Thymus (tissue), 11 donors: ENCODE results near the gene AKAP13. TPM values are rescaled to one million over a fixed set of nuclear protein-coding genes. Genes with fewer than 3 reads are reported as not detected.

Experiments
- DNase-seq, 9 donors: peaks; one replicate each; pipeline ENCODE4 v3.0.0-alpha.2; 2013; ENCODE audit warnings: low spot score in 9 of 9, low read depth in 6 of 9, missing footprints in 1 of 9
- H3K27ac ChIP-seq, 2 donors: one replicate each; pipeline ENCODE4 v1.5.1; 2013; ENCODE audit warnings: control low read depth in 1 of 2, low read depth in 1 of 2, low read length in 1 of 2, mild to moderate bottlenecking in 1 of 2, moderate library complexity in 1 of 2
- H3K27me3 ChIP-seq, 2 donors: one replicate each; pipeline ENCODE4 v1.5.1; 2013; ENCODE audit warnings: low read length in 1 of 2; ENCODE audit not compliant: control insufficient read depth in 2 of 2, insufficient read depth in 1 of 2
- H3K36me3 ChIP-seq, 2 donors: one replicate each; pipeline ENCODE4 v1.5.1; 2013; ENCODE audit warnings: low read length in 1 of 2, mild to moderate bottlenecking in 1 of 2, moderate library complexity in 1 of 2; ENCODE audit not compliant: control insufficient read depth in 2 of 2, insufficient read depth in 2 of 2
- H3K4me1 ChIP-seq, 2 donors: one replicate each; pipeline ENCODE4 v1.5.1; 2013; ENCODE audit warnings: low read length in 2 of 2; ENCODE audit not compliant: control insufficient read depth in 2 of 2, insufficient read depth in 2 of 2
- H3K4me3 ChIP-seq, 2 donors: one replicate each; pipeline ENCODE4 v1.5.1; 2013; ENCODE audit warnings: low read length in 2 of 2, control low read depth in 1 of 2, mild to moderate bottlenecking in 1 of 2
- H3K9me3 ChIP-seq, 2 donors: one replicate each; pipeline ENCODE4 v1.5.1; 2013; ENCODE audit warnings: low read length in 1 of 2, mild to moderate bottlenecking in 1 of 2; ENCODE audit not compliant: control insufficient read depth in 2 of 2, insufficient read depth in 1 of 2
- WGBS: extraction: QIAGEN DNeasy Blood & Tissue Kit; methylation state at CpG from one replicate; pipeline ENCODE4 v1.1.7; 2013; 5-methylcytosine and 5-hydroxymethylcytosine counted together
- polyA plus RNA-seq: library from polyadenylated mRNA; stranded (reverse); fragments of 200-250 nt; gene quantifications from one replicate; pipeline ENCODE4 v1.2.3, GENCODE V29; 2013
- total RNA-seq: library from RNA; stranded (reverse); fragments of 120-200 nt; gene quantifications from one replicate; pipeline ENCODE4 v1.2.4, GENCODE V29; 2013
- donor health status: healthy.

Gene AKAP13
- total and polyA plus RNA-seq, 2 donors, result 49.8 to 63.8 TPM

- no peaks in the 10 kb centered on the region for H3K36me3 ChIP-seq
- no peaks in the 10 kb centered on the region for H3K9me3 ChIP-seq
- H3K27ac ChIP-seq, result no peak overlapping the region
- H3K4me1 ChIP-seq, result no peaks in the 10 kb centered on the region
- no peak overlapping the region for H3K4me3 ChIP-seq
- DNase-seq, result no peak
- WGBS, result 98% methylated on average over 2 of the region's 2 CpGs
- H3K27me3 ChIP-seq, result no peaks in the 10 kb centered on the region
Measured at GRCh38 chr15:85422607-85423006, 42.2 kb downstream of the AKAP13 start.

- Histone ChIP-seq H3K4me1 (no peaks in the 10 kb centered on the region), H3K36me3 (no peaks in the 10 kb centered on the region), H3K9me3 (no peaks in the 10 kb centered on the region), H3K27ac (no peak overlapping the region), H3K4me3 (no peak overlapping the region), H3K27me3 (no peaks in the 10 kb centered on the region)
- DNase-seq, result no peak
Measured at GRCh38 chr15:85423256-85423655, 42.9 kb downstream of the AKAP13 start.

GRCh38 chr15:85424154-85424553 is 43.8 kb downstream of the AKAP13 start:
- H3K4me3 ChIP-seq, result no peak overlapping the region
- H3K4me1 ChIP-seq, result no peaks in the 10 kb centered on the region
- H3K27me3 ChIP-seq, result no peaks in the 10 kb centered on the region
- no peak overlapping the region for H3K27ac ChIP-seq
- peak in 1 of 9 donors; percentile 16 for DNase-seq
- H3K9me3 ChIP-seq, result no peaks in the 10 kb centered on the region
- WGBS, result 100% methylated on average over 1 of the region's 1 CpG
- no peaks in the 10 kb centered on the region for H3K36me3 ChIP-seq

- no peaks in the 10 kb centered on the region for H3K9me3 ChIP-seq
- WGBS, result 100% methylated on average over 1 of the region's 1 CpG
- H3K27ac ChIP-seq, result no peak overlapping the region
- H3K4me3 ChIP-seq, result no peak overlapping the region
- H3K4me1 ChIP-seq, result peaks cover 0 to 7% of the 10 kb centered on the region in 2 donors
- H3K27me3 ChIP-seq, result no peaks in the 10 kb centered on the region
- no peaks in the 10 kb centered on the region for H3K36me3 ChIP-seq
- no peak for DNase-seq
Measured at GRCh38 chr15:85426481-85426880, 46.1 kb downstream of the AKAP13 start.

- Histone ChIP-seq H3K4me1 (peaks cover 0 to 7% of the 10 kb centered on the region in 2 donors), H3K36me3 (no peaks in the 10 kb centered on the region), H3K27ac (no peak overlapping the region), H3K27me3 (no peaks in the 10 kb centered on the region), H3K4me3 (no peak overlapping the region), H3K9me3 (no peaks in the 10 kb centered on the region)
- WGBS, result 97% methylated on average over 5 of the region's 5 CpGs
- DNase-seq, result no peak
Measured at GRCh38 chr15:85427286-85428028, 47.1 kb downstream of the AKAP13 start.

GRCh38 chr15:85429522-85429921 is 49.1 kb downstream of the AKAP13 start:
- no peak for DNase-seq
- no peaks in the 10 kb centered on the region for H3K27me3 ChIP-seq
- H3K36me3 ChIP-seq, result no peaks in the 10 kb centered on the region
- over 99% methylated on average over 3 of the region's 3 CpGs for WGBS
- no peak overlapping the region for H3K4me3 ChIP-seq
- H3K27ac ChIP-seq, result no peak overlapping the region
- H3K9me3 ChIP-seq, result no peaks in the 10 kb centered on the region
- H3K4me1 ChIP-seq, result peaks cover 0 to 7% of the 10 kb centered on the region in 2 donors

GRCh38 chr15:85430406-85431204 is 50.2 kb downstream of the AKAP13 start:
- no peaks in the 10 kb centered on the region for H3K36me3 ChIP-seq
- 88% methylated on average over 6 of the region's 6 CpGs for WGBS
- H3K27ac ChIP-seq, result no peak overlapping the region
- peaks cover 0 to 7% of the 10 kb centered on the region in 2 donors for H3K4me1 ChIP-seq
- no peak overlapping the region for H3K4me3 ChIP-seq
- peak in 1 of 9 donors; percentile 48 for DNase-seq
- no peaks in the 10 kb centered on the region for H3K9me3 ChIP-seq
- no peaks in the 10 kb centered on the region for H3K27me3 ChIP-seq

- Histone ChIP-seq H3K36me3 (no peaks in the 10 kb centered on the region), H3K27ac (no peak overlapping the region), H3K4me1 (no peaks in the 10 kb centered on the region)
Measured at GRCh38 chr15:85439996-85440395, 59.6 kb downstream of the AKAP13 start.

GRCh38 chr15:85440451-85440850 is 60.0 kb downstream of the AKAP13 start:
- Histone ChIP-seq H3K4me1 (no peaks in the 10 kb centered on the region), H3K27ac (no peak overlapping the region), H3K27me3 (no peaks in the 10 kb centered on the region), H3K36me3 (no peaks in the 10 kb centered on the region), H3K4me3 (no peak overlapping the region), H3K9me3 (no peaks in the 10 kb centered on the region)
- DNase-seq, result no peak
- 95% methylated on average over 2 of the region's 2 CpGs for WGBS

More at GRCh38 chr15:85439996-85440395, 59.6 kb downstream of the AKAP13 start:
- no peak for DNase-seq
- Histone ChIP-seq H3K9me3 (no peaks in the 10 kb centered on the region), H3K27me3 (no peaks in the 10 kb centered on the region), H3K4me3 (no peak overlapping the region)
